PFSK-1 (cell line): ENCODE measurements around the gene VWA2.

Experiments
- FOXP2 ChIP-seq: optimal IDR thresholded peaks from 2 replicates; pipeline ENCODE3; 2011; ENCODE audit warnings: borderline replicate concordance, control low read depth, inconsistent platforms; ENCODE audit not compliant: insufficient read depth; ENCODE audit errors: extremely low read length, extremely low read depth
- POLR2AphosphoS5 ChIP-seq: IDR thresholded peaks from 2 replicates; pipeline ENCODE4 v1.6.1; 2012; ENCODE audit warnings: low read depth, mild to moderate bottlenecking, control low read depth, low read length, moderate library complexity
- SIN3A ChIP-seq: IDR thresholded peaks from 2 replicates; pipeline ENCODE4 v1.6.1; 2012; ENCODE audit warnings: mild to moderate bottlenecking, low read length, moderate library complexity, borderline replicate concordance; ENCODE audit not compliant: insufficient read depth
- TAF1 ChIP-seq: IDR thresholded peaks from 2 replicates; pipeline ENCODE4 v1.6.1; 2012; ENCODE audit warnings: low read length, control low read depth, borderline replicate concordance; ENCODE audit not compliant: insufficient read depth
- TF ChIP-seq, protein P1 (sequence below), 2 experiments: IDR thresholded peaks; 2 replicates each; pipeline versions ENCODE4 v1.6.1 to v1.8.0; 2011 to 2012; ENCODE audit warnings: low read depth in 2 of 2, low read length in 2 of 2, control low read depth in 1 of 2, inconsistent platforms in 1 of 2, mild to moderate bottlenecking in 1 of 2, moderate library complexity in 1 of 2; ENCODE audit not compliant: insufficient read depth in 1 of 2

Gene VWA2

DNA sequence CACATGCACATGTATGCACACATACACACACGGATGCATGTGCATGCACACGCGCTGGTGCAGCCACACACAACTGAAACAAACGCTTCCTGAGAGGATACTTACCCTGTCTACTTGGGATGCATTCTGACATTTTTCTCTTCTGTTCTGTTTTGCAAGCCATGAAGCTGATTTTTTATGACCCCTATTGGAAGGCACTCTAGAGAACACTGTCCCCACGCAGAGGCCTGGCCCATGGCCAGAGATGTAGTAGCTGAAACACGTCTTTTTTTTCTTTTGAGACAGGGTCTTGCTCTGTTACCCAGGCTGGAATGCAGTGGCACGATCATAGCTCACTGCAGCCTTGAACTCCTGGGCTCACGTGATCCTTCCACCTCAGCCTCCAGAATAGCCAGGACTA, 47.9 kb downstream of the VWA2 start:
- TF ChIP-seq TAF1 = no peak
- TF ChIP-seq FOXP2 = no peak
- TF ChIP-seq SIN3A = no peak
- TF ChIP-seq, protein P1, sequence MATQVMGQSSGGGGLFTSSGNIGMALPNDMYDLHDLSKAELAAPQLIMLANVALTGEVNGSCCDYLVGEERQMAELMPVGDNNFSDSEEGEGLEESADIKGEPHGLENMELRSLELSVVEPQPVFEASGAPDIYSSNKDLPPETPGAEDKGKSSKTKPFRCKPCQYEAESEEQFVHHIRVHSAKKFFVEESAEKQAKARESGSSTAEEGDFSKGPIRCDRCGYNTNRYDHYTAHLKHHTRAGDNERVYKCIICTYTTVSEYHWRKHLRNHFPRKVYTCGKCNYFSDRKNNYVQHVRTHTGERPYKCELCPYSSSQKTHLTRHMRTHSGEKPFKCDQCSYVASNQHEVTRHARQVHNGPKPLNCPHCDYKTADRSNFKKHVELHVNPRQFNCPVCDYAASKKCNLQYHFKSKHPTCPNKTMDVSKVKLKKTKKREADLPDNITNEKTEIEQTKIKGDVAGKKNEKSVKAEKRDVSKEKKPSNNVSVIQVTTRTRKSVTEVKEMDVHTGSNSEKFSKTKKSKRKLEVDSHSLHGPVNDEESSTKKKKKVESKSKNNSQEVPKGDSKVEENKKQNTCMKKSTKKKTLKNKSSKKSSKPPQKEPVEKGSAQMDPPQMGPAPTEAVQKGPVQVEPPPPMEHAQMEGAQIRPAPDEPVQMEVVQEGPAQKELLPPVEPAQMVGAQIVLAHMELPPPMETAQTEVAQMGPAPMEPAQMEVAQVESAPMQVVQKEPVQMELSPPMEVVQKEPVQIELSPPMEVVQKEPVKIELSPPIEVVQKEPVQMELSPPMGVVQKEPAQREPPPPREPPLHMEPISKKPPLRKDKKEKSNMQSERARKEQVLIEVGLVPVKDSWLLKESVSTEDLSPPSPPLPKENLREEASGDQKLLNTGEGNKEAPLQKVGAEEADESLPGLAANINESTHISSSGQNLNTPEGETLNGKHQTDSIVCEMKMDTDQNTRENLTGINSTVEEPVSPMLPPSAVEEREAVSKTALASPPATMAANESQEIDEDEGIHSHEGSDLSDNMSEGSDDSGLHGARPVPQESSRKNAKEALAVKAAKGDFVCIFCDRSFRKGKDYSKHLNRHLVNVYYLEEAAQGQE (IDR thresholded peaks at IDR 0.05; ENCODE audit: insufficient read depth in 1 of 2, low read depth in 2 of 2, low read length in 2 of 2) = no peak
- no peak for TF ChIP-seq POLR2AphosphoS5

GRCh38 chr10:114288424-114289095, 49.5 kb downstream of the VWA2 start:
- TF ChIP-seq TAF1 = no peak
- TF ChIP-seq POLR2AphosphoS5 = no peak
- TF ChIP-seq, protein P1 (IDR thresholded peaks at IDR 0.05; ENCODE audit: insufficient read depth in 1 of 2, low read depth in 2 of 2, low read length in 2 of 2) = no peak
- TF ChIP-seq FOXP2 = no peak

DNA sequence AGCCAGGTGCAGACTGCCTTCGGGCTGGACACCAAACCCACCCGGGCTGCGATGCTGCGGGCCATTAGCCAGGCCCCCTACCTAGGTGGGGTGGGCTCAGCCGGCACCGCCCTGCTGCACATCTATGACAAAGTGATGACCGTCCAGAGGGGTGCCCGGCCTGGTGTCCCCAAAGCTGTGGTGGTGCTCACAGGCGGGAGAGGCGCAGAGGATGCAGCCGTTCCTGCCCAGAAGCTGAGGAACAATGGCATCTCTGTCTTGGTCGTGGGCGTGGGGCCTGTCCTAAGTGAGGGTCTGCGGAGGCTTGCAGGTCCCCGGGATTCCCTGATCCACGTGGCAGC, 50.0 kb downstream of the VWA2 start:
- TF ChIP-seq SIN3A (no peak), FOXP2 (no peak), POLR2AphosphoS5 (no peak), TAF1 (no peak)
- TF ChIP-seq, protein P1 (IDR thresholded peaks at IDR 0.05; ENCODE audit: insufficient read depth in 1 of 2, low read depth in 2 of 2, low read length in 2 of 2) = no peak

GRCh38 chr10:114290038-114290437, 51.0 kb downstream of the VWA2 start:
- TF ChIP-seq, protein P1 (IDR thresholded peaks at IDR 0.05; ENCODE audit: insufficient read depth in 1 of 2, low read depth in 2 of 2, low read length in 2 of 2) = no peak
- no peak for TF ChIP-seq TAF1
- no peak for TF ChIP-seq POLR2AphosphoS5
- TF ChIP-seq SIN3A = no peak
- no peak for TF ChIP-seq FOXP2

DNA sequence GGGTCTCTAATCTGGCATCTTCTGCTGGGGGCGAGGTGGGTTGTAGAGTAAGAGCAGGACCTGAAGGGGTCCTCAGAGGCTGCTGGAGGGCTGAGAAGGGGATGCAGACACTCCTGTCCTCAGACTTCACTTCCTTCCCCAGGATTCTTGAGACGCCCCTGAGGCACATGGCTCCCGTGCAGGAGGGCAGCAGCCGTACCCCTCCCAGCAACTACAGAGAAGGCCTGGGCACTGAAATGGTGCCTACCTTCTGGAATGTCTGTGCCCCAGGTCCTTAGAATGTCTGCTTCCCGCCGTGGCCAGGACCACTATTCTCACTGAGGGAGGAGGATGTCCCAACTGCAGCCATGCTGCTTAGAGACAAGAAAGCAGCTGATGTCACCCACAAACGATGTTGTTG, 52.0 kb downstream of the VWA2 start:
- no peak for TF ChIP-seq FOXP2
- TF ChIP-seq TAF1 = no peak
- TF ChIP-seq SIN3A = no peak
- TF ChIP-seq POLR2AphosphoS5 = no peak
- TF ChIP-seq, protein P1 (IDR thresholded peaks at IDR 0.05; ENCODE audit: insufficient read depth in 1 of 2, low read depth in 2 of 2, low read length in 2 of 2) = no peak
